Tibial artery (tissue), 4 donors: Measurements from ENCODE around the gene GOLPH3L.
A peak's percentile ranks its signal among the peaks of the same experiment; 100 is the strongest.
"Not testable (repeated sequence)": the region's sequence is repeated elsewhere in the genome, so short reads cannot be mapped to it uniquely, and the experiment has no call there.

ENCODE experiments used
- DNase-seq, 2 donors: peaks; one replicate each; pipeline ENCODE4 v3.0.0-alpha.2; 2019
- H3K27ac ChIP-seq, 2 donors: fragments of 200-600 bp; sonication (generic) in 1 of 2; 1 replicate in 1 of 2; 2 replicates in 1 of 2; pipeline ENCODE4 v1.5.1; 2018 to 2019; ENCODE audit warnings: mild to moderate bottlenecking in 1 of 2
- H3K27me3 ChIP-seq, 2 donors: fragments of 200-600 bp; sonication (generic) in 1 of 2; one replicate each; pipeline versions ENCODE4 v1.5.1 to v1.6.0; 2016 to 2019
- H3K36me3 ChIP-seq, 3 donors: fragments of 200-600 bp; sonication (generic) in 2 of 3; one replicate each; pipeline ENCODE4 v1.5.1; 2016 to 2019; ENCODE audit warnings: mild to moderate bottlenecking in 2 of 3
- H3K4me1 ChIP-seq, 4 donors: fragments of 200-600 bp; sonication (generic) in 2 of 4; 1 replicate in 3 of 4; 2 replicates in 1 of 4; pipeline ENCODE4 v1.5.1; 2016 to 2019
- H3K4me3 ChIP-seq, 2 donors: fragments of 200-600 bp; sonication (generic) in 1 of 2; 1 replicate in 1 of 2; 2 replicates in 1 of 2; pipeline ENCODE4 v1.5.1; 2018 to 2019; ENCODE audit warnings: mild to moderate bottlenecking in 2 of 2
- H3K9me3 ChIP-seq, 3 donors: fragments of 200-600 bp; sonication (generic) in 1 of 3; one replicate each; pipeline ENCODE4 v1.5.1; 2016 to 2019
- CTCF ChIP-seq, 2 experiments: fragments of 200-600 bp in 1 of 2; fragments of 450-650 bp in 1 of 2; IDR thresholded peaks; one replicate each; pipeline ENCODE4 v1.5.1; 2017 to 2019; ENCODE audit warnings: antibody characterized with exemption in 2 of 2, mild to moderate bottlenecking in 1 of 2, moderate library complexity in 1 of 2
- intact Hi-C: fragments of 100-400 bp; cut with DNase I; formaldehyde crosslinking; loops from one replicate; pipeline ENCODE4 v1.15.0; 2023; ENCODE audit warnings: low total_unique reads

GOLPH3L gene

DNA sequence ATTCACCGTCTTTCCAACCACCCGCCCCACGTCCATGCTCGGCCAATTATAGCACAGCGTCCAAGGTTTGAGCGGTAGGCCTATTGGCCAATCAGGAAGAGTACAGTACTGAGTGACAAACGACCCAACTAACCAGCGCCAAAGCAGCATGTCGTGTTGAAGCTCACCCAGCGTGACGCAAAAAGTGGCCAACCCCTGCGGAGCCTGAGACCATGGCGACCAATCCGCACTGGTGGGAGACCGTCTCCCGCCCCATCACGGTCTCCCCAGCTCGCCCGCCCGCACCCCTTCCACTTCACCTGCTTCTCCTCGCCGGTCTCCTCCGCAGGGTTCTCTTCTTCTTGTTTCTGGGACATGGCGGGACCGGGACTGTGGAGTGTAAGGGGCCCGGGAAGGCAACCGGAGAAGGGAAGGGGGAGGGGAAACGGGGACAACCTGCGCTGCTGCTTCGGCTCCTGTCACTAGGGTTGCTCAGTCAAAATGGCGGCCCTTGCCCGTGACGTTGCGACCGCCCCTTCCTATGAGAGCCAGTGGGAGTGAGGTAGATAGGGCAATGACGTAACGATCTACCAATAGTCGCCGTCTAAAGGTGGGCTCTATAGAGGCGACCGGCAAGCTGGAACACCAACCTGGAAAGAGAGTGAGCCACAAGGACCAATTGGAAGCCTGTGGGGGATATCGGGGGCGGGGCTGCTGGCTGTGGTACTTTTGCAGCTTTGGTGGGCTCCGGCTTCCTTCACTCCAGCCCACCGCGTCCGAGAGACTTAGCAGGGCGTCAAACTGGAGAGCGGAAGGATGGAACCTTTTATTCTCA lies 67.6 kb downstream of the GOLPH3L start, which contains the start of gene ENSA:
Gene ENSA (minus strand): TSS at position 498 of the 814 bp plus-strand sequence. CDS start 142 bp downstream, at position 356.
- peak in 1 of 2 experiments; percentile 17 for TF ChIP-seq CTCF (IDR thresholded peaks at IDR 0.05)
- DNase-seq = peak; percentile 99
- intact Hi-C loops = loop anchor here (2.0 to 5.0 kb wide), 2 partner anchors 69 to 262 kb away; no protein-coding TSS in a partner anchor
- Histone ChIP-seq H3K27me3 (no peaks in the 10 kb centered on the region), H3K9me3 (no peaks in the 10 kb centered on the region), H3K36me3 (peaks cover 30 to 35% (median 30%) of the 10 kb centered on the region in 3 donors), H3K4me3 (peak within 1 kb of the TSS; percentile 62 to 68), H3K4me1 (peaks cover 4 to 23% (median 13%) of the 10 kb centered on the region in 4 donors), H3K27ac (peak within 1 kb of the TSS; percentile 85 to 94)

GRCh38 chr1:150628766-150629114 lies 68.2 kb downstream of the GOLPH3L start:
- peak overlapping the region; percentile 85 to 94 for H3K27ac ChIP-seq
- peak overlapping the region; percentile 62 to 68 for H3K4me3 ChIP-seq
- intact Hi-C loops = loop anchor here (2.0 to 5.0 kb wide), 2 partner anchors 68 to 261 kb away; no protein-coding TSS in a partner anchor
- peaks cover 4 to 23% (median 13%) of the 10 kb centered on the region in 4 donors for H3K4me1 ChIP-seq
- DNase-seq = no peak
- peaks cover 36 to 40% (median 36%) of the 10 kb centered on the region in 3 donors for H3K36me3 ChIP-seq
- no peaks in the 10 kb centered on the region for H3K27me3 ChIP-seq
- no peak for TF ChIP-seq CTCF (IDR thresholded peaks at IDR 0.05)
- no peaks in the 10 kb centered on the region for H3K9me3 ChIP-seq

- H3K4me1 ChIP-seq = peaks cover 4 to 26% (median 13%) of the 10 kb centered on the region in 4 donors
- DNase-seq = no peak
- H3K36me3 ChIP-seq = peaks cover 39 to 46% (median 41%) of the 10 kb centered on the region in 3 donors
- no peaks in the 10 kb centered on the region for H3K27me3 ChIP-seq
- peak overlapping the region in 1 of 2 donors; percentile 62 for H3K4me3 ChIP-seq
- no peaks in the 10 kb centered on the region for H3K9me3 ChIP-seq
- intact Hi-C loops = loop anchor here (2.0 to 5.0 kb wide), 2 partner anchors 67 to 261 kb away; no protein-coding TSS in a partner anchor
- no peak for TF ChIP-seq CTCF (IDR thresholded peaks at IDR 0.05)
- peak overlapping the region in 1 of 2 donors; percentile 94 for H3K27ac ChIP-seq
Measured at GRCh38 chr1:150627826-150628410, 69.0 kb downstream of the GOLPH3L start.

DNA sequence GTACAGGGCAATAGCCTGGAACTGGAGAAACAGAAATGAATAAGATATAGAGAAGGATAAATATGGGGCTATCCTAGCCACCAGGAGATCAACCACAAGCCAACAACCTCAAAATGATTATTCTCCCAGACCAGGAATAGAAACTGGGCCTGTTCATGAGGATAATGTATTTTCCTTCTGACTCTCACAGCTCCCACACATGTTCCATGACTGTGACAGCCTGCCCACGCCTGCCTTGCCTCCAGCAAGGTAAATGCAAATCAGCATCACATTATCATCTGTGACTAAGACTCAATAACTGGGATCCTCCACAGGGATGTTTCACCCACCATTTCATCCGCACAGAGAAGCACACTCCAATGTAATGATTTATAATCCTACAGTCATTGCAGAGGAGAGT lies 70.8 kb downstream of the GOLPH3L start:
- no peaks in the 10 kb centered on the region for H3K27me3 ChIP-seq
- H3K4me1 ChIP-seq = peaks cover 4 to 44% (median 25%) of the 10 kb centered on the region in 4 donors
- TF ChIP-seq CTCF (IDR thresholded peaks at IDR 0.05) = no peak
- H3K4me3 ChIP-seq = no peak overlapping the region
- no peaks in the 10 kb centered on the region for H3K9me3 ChIP-seq
- H3K36me3 ChIP-seq = peaks cover 39 to 53% (median 43%) of the 10 kb centered on the region in 3 donors
- H3K27ac ChIP-seq = no peak overlapping the region
- intact Hi-C loops = loop anchor here (5.0 kb wide), 1 partner anchor 259 kb away; no protein-coding TSS in a partner anchor
- DNase-seq = no peak

DNA sequence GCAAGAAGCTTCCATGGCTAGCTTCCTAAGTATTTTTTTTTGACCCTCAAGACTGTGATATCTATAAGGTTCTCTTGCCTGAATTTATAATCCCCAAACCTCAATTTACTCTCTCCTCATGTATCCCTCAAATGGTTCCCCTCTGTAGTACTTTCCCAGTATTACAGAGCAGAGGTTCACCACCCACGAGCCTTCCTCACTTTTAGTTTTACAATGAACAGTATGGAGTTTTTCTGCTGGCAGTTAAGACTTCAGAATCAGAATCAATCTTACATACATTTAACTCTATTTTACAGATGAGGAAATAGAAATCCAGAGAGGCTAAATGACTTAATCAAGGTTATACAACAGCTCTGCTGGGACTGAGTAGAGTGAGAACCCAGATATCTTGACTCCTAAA lies 72.4 kb downstream of the GOLPH3L start:
- H3K4me3 ChIP-seq, H3K9me3 ChIP-seq, H3K27ac ChIP-seq, DNase-seq, H3K27me3 ChIP-seq: not testable (repeated sequence)
- intact Hi-C loops = loop anchor here (5.0 kb wide), 1 partner anchor 47 kb away; the partner anchor contains the start of gene MCL1
- peaks cover 4 to 51% (median 36%) of the 10 kb centered on the region in 4 donors for H3K4me1 ChIP-seq
- peaks cover 39 to 53% (median 51%) of the 10 kb centered on the region in 3 donors for H3K36me3 ChIP-seq

DNA sequence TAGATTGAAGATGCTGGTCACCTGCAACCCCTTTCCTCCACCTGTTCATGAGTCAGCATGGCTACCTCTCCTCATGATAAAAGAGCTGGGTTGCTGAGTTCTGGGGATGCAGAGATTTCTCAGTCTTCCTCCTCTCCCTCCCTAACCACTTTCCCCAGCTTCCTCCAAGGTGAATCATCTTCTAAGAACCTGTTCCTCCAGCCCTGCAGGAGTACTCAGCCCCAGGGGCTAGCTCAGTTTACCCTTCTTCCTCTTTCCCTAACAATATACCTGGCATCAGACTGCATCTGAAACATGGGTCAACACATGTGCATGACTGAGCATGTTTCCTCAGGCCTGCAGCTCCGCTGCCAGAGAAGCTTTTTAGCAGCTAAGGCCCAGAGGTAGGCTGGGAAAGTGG lies 72.8 kb downstream of the GOLPH3L start:
- not testable (repeated sequence) for H3K27me3 ChIP-seq, DNase-seq, H3K4me3 ChIP-seq, H3K9me3 ChIP-seq
- peak overlapping the region in 1 of 2 donors; percentile 9 for H3K27ac ChIP-seq
- intact Hi-C loops = loop anchor here (5.0 kb wide), 1 partner anchor 47 kb away; the partner anchor contains the start of gene MCL1
- H3K36me3 ChIP-seq = peaks cover 39 to 53% (median 51%) of the 10 kb centered on the region in 3 donors
- H3K4me1 ChIP-seq = peaks cover 3 to 55% (median 39%) of the 10 kb centered on the region in 4 donors
